ENCODE data around the gene GRK4. TPM values are rescaled to one million over a fixed set of nuclear protein-coding genes. Genes with fewer than 3 reads are reported as not detected.
"Not testable (repeated sequence)": the region's sequence is repeated elsewhere in the genome, so short reads cannot be mapped to it uniquely, and the experiment has no call there.

Gene GRK4
- total RNA-seq, 1 experiment from 2014 or later: 3.8 TPM

DNA sequence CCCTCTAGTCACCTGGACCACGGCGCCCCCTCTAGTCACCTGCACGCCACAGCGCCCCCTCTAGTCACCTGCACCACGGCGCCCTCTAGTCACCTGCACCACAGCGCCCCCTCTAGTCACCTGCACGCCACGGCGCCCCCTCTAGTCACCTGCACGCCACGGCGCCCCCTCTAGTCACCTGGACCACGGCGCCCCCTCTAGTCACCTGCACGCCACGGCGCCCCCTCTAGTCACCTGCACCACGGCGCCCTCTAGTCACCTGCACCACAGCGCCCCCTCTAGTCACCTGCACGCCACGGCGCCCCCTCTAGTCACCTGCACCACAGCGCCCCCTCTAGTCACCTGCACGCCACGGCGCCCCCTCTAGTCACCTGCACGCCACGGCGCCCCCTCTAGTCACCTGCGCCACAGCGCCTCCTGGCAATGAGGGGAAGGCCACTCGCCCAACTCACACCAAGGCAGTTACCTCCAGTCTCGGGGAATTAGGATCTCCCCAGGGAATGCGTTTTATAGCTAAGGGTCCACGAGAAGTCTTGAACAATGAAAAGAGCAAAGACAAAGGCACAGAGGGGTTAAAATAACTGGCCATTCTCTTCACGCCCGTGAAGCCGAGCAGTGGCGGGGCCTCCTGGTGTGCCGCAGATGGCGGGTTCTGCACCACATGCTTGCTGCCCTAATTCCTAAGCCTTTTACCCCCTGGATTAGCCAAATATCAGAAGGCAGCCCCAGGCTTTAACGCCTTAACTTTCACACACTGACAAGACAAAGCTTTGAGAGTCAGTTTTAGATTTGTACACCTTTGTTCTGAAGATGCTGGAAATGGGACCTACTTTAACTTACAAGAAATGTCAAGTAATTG lies 8.0 kb upstream of the GRK4 start:
- Histone ChIP-seq H3K79me2 (ENCODE audit: low read length) (peaks cover 50% of the 10 kb centered on the region), H4K20me1 (ENCODE audit: insufficient read depth, low read depth, low read length) (peaks cover 34% of the 10 kb centered on the region), H3K36me3 (ENCODE audit: insufficient read depth, low read length) (peaks cover 62% of the 10 kb centered on the region)
- not testable (repeated sequence) for H3K9me3 ChIP-seq (ENCODE audit: low read length); H3K9ac ChIP-seq (ENCODE audit: low read length); H3K4me1 ChIP-seq (ENCODE audit: low read length); H3K27me3 ChIP-seq (ENCODE audit: low read length); H2AFZ ChIP-seq (ENCODE audit: low read length); H3K27ac ChIP-seq (ENCODE audit: low read length); DNase-seq; H3K9me2 ChIP-seq (replicated peaks; ENCODE audit: insufficient read depth, low read length); H3K4me2 ChIP-seq (ENCODE audit: low read depth, low read length, poor library complexity, severe bottlenecking); H3K4me3 ChIP-seq (ENCODE audit: low read length)

DNA sequence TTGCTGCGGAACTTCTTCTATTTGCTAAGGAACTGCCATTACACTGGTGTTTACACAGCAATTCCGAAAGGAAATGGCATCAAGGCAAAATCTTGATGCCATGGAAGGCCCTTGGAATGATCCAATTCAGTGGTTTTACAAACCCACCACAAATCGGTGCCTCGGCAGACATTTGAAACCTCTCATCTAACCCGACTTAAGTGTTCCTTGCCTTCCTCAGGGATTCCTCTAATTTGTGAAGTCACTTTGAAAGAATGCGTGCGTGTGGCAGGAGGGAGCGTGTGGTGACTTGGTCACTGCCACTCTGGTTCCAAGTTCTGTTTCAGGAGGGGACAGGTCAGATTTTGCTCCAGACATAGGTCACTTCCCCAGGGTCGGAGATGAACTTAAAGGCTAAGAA lies 4.9 kb upstream of the GRK4 start:
- Histone ChIP-seq H3K9me3 (ENCODE audit: low read length) (no peaks in the 10 kb centered on the region), H3K9me2 (replicated peaks; ENCODE audit: insufficient read depth, low read length) (no peaks in the 10 kb centered on the region), H3K9ac (ENCODE audit: low read length) (no peak overlapping the region), H3K79me2 (ENCODE audit: low read length) (peaks cover 64% of the 10 kb centered on the region), H3K4me2 (ENCODE audit: low read depth, low read length, poor library complexity, severe bottlenecking) (no peak overlapping the region), H3K4me1 (ENCODE audit: low read length) (peaks cover 11% of the 10 kb centered on the region), H2AFZ (ENCODE audit: low read length) (no peak overlapping the region), H3K36me3 (ENCODE audit: insufficient read depth, low read length) (peaks cover 48% of the 10 kb centered on the region), H3K27me3 (ENCODE audit: low read length) (no peaks in the 10 kb centered on the region), H4K20me1 (ENCODE audit: insufficient read depth, low read depth, low read length) (peaks cover 40% of the 10 kb centered on the region), H3K4me3 (ENCODE audit: low read length) (no peak overlapping the region), H3K27ac (ENCODE audit: low read length) (no peak overlapping the region)
- no peak for DNase-seq

DNA sequence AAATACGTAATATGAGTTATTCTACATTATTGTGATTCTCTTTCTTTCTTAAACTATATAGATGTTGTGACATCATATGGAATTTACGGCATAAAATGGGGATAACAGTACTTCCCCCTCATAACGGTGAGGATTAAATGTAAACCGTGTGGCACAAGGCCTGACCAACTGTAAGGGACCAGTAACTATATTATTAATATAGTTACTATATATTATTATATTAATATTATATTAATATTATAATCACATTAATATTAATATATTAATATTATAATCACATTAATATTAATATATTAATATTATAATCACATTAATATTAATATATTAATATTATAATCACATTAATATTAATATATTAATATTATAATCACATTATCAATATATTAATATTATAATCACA lies 2.9 kb upstream of the GRK4 start:
- DNase-seq; H2AFZ ChIP-seq (ENCODE audit: low read length); H3K4me2 ChIP-seq (ENCODE audit: low read depth, low read length, poor library complexity, severe bottlenecking); H3K9ac ChIP-seq (ENCODE audit: low read length); H3K9me2 ChIP-seq (replicated peaks; ENCODE audit: insufficient read depth, low read length); H3K27me3 ChIP-seq (ENCODE audit: low read length); H3K9me3 ChIP-seq (ENCODE audit: low read length); H3K27ac ChIP-seq (ENCODE audit: low read length); H3K4me3 ChIP-seq (ENCODE audit: low read length): not testable (repeated sequence)
- H3K79me2 ChIP-seq (ENCODE audit: low read length): peaks cover 64% of the 10 kb centered on the region
- H3K4me1 ChIP-seq (ENCODE audit: low read length): peaks cover 18% of the 10 kb centered on the region
- peaks cover 44% of the 10 kb centered on the region for H4K20me1 ChIP-seq (ENCODE audit: insufficient read depth, low read depth, low read length)
- H3K36me3 ChIP-seq (ENCODE audit: insufficient read depth, low read length): peaks cover 47% of the 10 kb centered on the region

DNA sequence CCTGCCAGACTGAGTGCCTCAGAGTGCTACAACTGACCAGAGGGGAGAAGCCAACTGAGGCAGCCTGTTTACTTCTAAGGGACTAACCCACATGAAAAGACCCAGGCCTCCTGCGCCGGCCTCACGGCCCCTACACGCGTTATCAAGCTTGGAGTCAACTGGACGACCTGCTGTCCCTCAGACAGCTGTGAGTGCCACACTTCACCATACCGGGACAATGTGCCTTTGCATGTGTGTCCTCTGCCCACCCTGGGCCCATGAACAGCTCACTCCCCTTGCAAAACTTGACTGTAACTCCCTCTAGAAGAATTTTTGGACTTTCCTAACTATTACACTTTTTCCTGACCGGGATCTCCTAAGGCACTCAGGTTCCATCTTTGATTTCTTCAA lies 2.0 kb upstream of the GRK4 start:
- H3K9ac ChIP-seq (ENCODE audit: low read length): peak overlapping the region; percentile 92
- DNase-seq: no peak
- peak overlapping the region; percentile 64; the same call in 1 of the 2 replicates for H3K27ac ChIP-seq (ENCODE audit: low read length)

DNA sequence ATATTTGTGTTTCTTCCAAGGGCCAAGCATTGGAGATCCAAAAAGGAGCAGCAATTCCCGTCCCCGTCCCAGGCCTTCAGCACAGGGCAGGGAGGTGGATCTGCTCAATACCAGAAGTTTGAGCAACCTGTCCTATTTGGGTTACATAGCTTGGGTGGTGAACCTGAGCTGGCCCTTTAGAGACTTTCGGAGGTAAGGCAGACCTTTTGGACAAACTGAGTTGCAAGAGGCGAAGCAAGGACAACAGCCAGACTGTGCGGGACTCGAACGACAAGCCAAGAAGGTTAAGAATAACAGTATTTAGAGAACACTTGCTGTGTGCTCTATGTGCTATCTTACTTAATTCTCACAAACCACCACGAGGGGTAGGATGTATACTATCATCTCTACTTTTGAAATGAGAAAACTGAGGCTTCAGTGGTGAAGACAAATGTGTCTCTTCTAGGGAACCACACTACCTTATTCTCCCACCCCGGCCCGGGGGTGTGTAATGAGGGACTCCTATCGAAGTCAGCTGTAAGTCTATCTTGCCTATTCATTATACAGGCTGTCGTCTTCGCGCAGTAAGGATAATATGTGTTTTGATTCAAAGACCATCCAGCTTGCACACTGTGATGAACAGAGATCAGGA lies 1.4 kb upstream of the GRK4 start:
- H3K27ac ChIP-seq (ENCODE audit: low read length): peak overlapping the region; percentile 64
- peak overlapping the region; percentile 92 for H3K9ac ChIP-seq (ENCODE audit: low read length)
- H3K4me1 ChIP-seq (ENCODE audit: low read length): peaks cover 18% of the 10 kb centered on the region
- H3K79me2 ChIP-seq (ENCODE audit: low read length): peaks cover 54% of the 10 kb centered on the region
- H3K9me2 ChIP-seq (replicated peaks; ENCODE audit: insufficient read depth, low read length): no peaks in the 10 kb centered on the region
- H3K36me3 ChIP-seq (ENCODE audit: insufficient read depth, low read length): peaks cover 32% of the 10 kb centered on the region
- peak; percentile 62 for DNase-seq
- H3K27me3 ChIP-seq (ENCODE audit: low read length): no peaks in the 10 kb centered on the region
- peak overlapping the region; percentile 94 for H3K4me2 ChIP-seq (ENCODE audit: low read depth, low read length, poor library complexity, severe bottlenecking)
- no peaks in the 10 kb centered on the region for H3K9me3 ChIP-seq (ENCODE audit: low read length)
- peaks cover 31% of the 10 kb centered on the region for H4K20me1 ChIP-seq (ENCODE audit: insufficient read depth, low read depth, low read length)
- H3K4me3 ChIP-seq (ENCODE audit: low read length): peak overlapping the region; percentile 81
- no peak overlapping the region for H2AFZ ChIP-seq (ENCODE audit: low read length)

More for the DNA sequence above, 2.0 kb upstream of the GRK4 start:
- peaks cover 18% of the 10 kb centered on the region for H3K4me1 ChIP-seq (ENCODE audit: low read length)
- H3K9me3 ChIP-seq (ENCODE audit: low read length): no peaks in the 10 kb centered on the region
- H4K20me1 ChIP-seq (ENCODE audit: insufficient read depth, low read depth, low read length): peaks cover 34% of the 10 kb centered on the region
- H3K79me2 ChIP-seq (ENCODE audit: low read length): peaks cover 56% of the 10 kb centered on the region
- H3K9me2 ChIP-seq (replicated peaks; ENCODE audit: insufficient read depth, low read length): no peaks in the 10 kb centered on the region
- H3K4me2 ChIP-seq (ENCODE audit: low read depth, low read length, poor library complexity, severe bottlenecking): peak overlapping the region; percentile 94
- H2AFZ ChIP-seq (ENCODE audit: low read length): no peak overlapping the region
- H3K36me3 ChIP-seq (ENCODE audit: insufficient read depth, low read length): peaks cover 37% of the 10 kb centered on the region
- peak overlapping the region; percentile 81 for H3K4me3 ChIP-seq (ENCODE audit: low read length)
- no peaks in the 10 kb centered on the region for H3K27me3 ChIP-seq (ENCODE audit: low read length)

DNA sequence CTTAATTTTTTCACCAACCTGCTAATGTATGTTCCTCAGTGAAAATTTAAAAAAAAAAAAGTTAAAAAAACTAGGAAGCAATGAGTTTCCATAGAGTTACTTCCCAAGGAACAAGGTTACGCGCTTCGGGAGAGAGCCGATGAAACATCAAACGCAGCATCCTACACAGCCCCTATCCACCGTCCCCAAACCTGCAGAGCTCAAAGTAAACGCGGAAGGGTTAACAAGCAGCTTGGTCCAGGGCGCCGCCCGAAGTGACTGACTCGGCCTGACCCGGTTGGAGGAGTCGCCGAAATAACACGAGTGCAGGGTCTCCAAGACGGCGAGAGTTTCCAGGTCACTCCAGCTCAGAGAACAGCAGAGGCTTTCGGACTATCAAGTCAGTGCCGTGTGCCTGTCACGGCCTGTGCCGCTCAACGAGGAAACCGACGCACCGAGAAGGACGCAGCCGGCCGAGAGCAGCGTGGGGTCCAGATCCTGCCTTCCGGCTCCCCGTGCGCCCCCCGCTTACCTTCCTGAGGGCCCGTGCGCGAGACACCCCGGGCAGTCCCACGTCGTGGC lies 677 bp upstream of the GRK4 start:
- Histone ChIP-seq H3K4me1 (ENCODE audit: low read length) (peaks cover 18% of the 10 kb centered on the region), H3K27me3 (ENCODE audit: low read length) (no peaks in the 10 kb centered on the region), H4K20me1 (ENCODE audit: insufficient read depth, low read depth, low read length) (peaks cover 31% of the 10 kb centered on the region), H3K27ac (ENCODE audit: low read length) (peak overlapping the region; percentile 64), H3K4me3 (ENCODE audit: low read length) (peak overlapping the region; percentile 81), H3K4me2 (ENCODE audit: low read depth, low read length, poor library complexity, severe bottlenecking) (peak overlapping the region; percentile 94), H3K9me3 (ENCODE audit: low read length) (no peaks in the 10 kb centered on the region), H3K9ac (ENCODE audit: low read length) (peak overlapping the region; percentile 92), H3K36me3 (ENCODE audit: insufficient read depth, low read length) (peaks cover 24% of the 10 kb centered on the region), H3K79me2 (ENCODE audit: low read length) (peaks cover 48% of the 10 kb centered on the region), H2AFZ (ENCODE audit: low read length) (peak overlapping the region; percentile 4; the same call in 1 of the 2 replicates), H3K9me2 (replicated peaks; ENCODE audit: insufficient read depth, low read length) (no peaks in the 10 kb centered on the region)
- DNase-seq: peak; percentile 87

DNA sequence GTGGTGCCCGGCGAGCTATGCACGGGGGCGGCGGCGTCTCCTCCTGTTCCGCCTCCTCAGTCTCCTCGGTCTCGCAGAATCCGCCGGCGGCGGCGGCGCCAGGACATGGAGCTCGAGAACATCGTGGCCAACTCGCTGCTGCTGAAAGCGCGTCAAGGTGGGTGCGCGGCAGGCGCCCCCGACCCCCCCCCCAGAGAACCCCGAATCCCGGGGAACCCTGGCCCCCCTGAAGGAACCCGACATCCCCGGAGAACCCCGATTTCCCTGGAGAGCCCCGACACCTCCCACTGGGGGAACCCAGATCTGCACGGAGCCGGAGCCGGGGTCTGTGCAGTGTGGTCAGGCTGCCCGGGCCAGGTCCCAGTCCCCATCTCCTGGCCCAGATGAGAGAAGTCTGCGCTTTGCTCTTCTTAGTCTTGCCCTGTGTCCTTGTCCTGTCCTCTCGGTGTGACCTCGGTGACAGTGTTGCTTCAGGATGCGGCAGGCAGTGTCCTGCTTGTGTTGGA lies 648 bp downstream of the GRK4 start:
- Histone ChIP-seq H2AFZ (ENCODE audit: low read length) (peak overlapping the region; percentile 90; the same call in 1 of the 2 replicates), H3K4me1 (ENCODE audit: low read length) (peaks cover 18% of the 10 kb centered on the region), H3K79me2 (ENCODE audit: low read length) (peaks cover 34% of the 10 kb centered on the region), H3K9me3 (ENCODE audit: low read length) (no peaks in the 10 kb centered on the region), H4K20me1 (ENCODE audit: insufficient read depth, low read depth, low read length) (peaks cover 22% of the 10 kb centered on the region; the same call in 1 of the 2 replicates), H3K9me2 (replicated peaks; ENCODE audit: insufficient read depth, low read length) (no peaks in the 10 kb centered on the region), H3K36me3 (ENCODE audit: insufficient read depth, low read length) (peaks cover 11% of the 10 kb centered on the region; the same call in 1 of the 2 replicates), H3K27me3 (ENCODE audit: low read length) (no peaks in the 10 kb centered on the region), H3K27ac (ENCODE audit: low read length) (no peak overlapping the region), H3K4me2 (ENCODE audit: low read depth, low read length, poor library complexity, severe bottlenecking) (peak overlapping the region; percentile 94), H3K4me3 (ENCODE audit: low read length) (peak overlapping the region; percentile 81), H3K9ac (ENCODE audit: low read length) (peak overlapping the region; percentile 92)
- DNase-seq: peak; percentile 81
